IPS DF 6.9 (cell line): ENCODE results near the gene EXOC3L2.

ENCODE experiments used
- DNase-seq: peaks from one replicate; pipeline ENCODE4 v3.0.0-alpha.2; 2013; ENCODE audit warnings: low read depth, low spot score
- H3K27ac ChIP-seq: one replicate; pipeline ENCODE4 v1.5.1; 2013; ENCODE audit warnings: low read length, control low read depth
- H3K27me3 ChIP-seq: 2 replicates; pipeline ENCODE4 v1.6.1; 2013; ENCODE audit warnings: mild to moderate bottlenecking, low read length; ENCODE audit not compliant: control insufficient read depth, insufficient read depth
- H3K36me3 ChIP-seq: 2 replicates; pipeline ENCODE4 v1.6.1; 2013; ENCODE audit warnings: low read length; ENCODE audit not compliant: control insufficient read depth, insufficient read depth
- H3K4me1 ChIP-seq: 2 replicates; pipeline ENCODE4 v1.6.1; 2013; ENCODE audit warnings: low read length; ENCODE audit not compliant: control insufficient read depth, insufficient read depth
- H3K4me3 ChIP-seq: 2 replicates; pipeline ENCODE4 v1.5.1; 2013; ENCODE audit warnings: mild to moderate bottlenecking, low read length
- H3K9me3 ChIP-seq: 2 replicates; pipeline ENCODE4 v1.6.1; 2013; ENCODE audit warnings: low read length, inconsistent platforms; ENCODE audit not compliant: control insufficient read depth, insufficient read depth
- WGBS: extraction: QIAGEN DNeasy Blood & Tissue Kit; methylation state at CpG from one replicate; pipeline ENCODE4 v1.1.7; 2013; ENCODE audit warnings: mixed read lengths, missing lambda C conversion rate; ENCODE audit not compliant: insufficient read length, insufficient coverage; 5-methylcytosine and 5-hydroxymethylcytosine counted together

Gene EXOC3L2

DNA sequence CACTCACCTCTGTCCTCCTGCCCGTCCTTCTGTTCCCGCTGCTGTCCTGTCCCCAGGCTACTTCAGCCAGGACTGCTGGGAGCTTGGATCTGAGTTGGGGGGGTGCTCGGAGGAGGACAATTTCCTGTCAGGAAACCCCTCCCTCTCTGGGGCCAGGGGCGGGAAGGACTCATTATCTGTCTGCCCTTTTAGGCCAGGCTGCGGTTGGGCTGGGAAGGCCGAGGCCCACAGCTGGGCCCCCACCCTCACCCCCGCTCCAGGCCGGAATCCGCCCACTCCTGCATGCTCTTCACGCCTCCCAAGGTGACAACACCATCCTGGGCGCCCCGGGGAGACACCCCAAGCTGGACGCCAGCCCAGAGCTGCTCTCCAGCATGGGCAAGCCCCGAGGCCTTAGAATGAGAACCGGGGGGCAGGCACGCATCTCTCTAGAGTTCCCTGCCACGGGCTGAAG, at the start of gene EXOC3L2:
EXOC3L2 (minus strand) TSS at position 74 of the 454 bp plus-strand sequence. CDS start 6,362 bp downstream, outside the sequence.
- Histone ChIP-seq H3K27me3 (peaks cover 3% of the 10 kb centered on the region; the same call in 1 of the 2 replicates), H3K9me3 (no peaks in the 10 kb centered on the region), H3K27ac (no peak within 1 kb of the TSS), H3K36me3 (no peaks in the 10 kb centered on the region), H3K4me1 (no peaks in the 10 kb centered on the region), H3K4me3 (no peak within 1 kb of the TSS)
- no CpG with 5 or more reads among the region's 17 CpGs for WGBS
- DNase-seq: no peak

DNA sequence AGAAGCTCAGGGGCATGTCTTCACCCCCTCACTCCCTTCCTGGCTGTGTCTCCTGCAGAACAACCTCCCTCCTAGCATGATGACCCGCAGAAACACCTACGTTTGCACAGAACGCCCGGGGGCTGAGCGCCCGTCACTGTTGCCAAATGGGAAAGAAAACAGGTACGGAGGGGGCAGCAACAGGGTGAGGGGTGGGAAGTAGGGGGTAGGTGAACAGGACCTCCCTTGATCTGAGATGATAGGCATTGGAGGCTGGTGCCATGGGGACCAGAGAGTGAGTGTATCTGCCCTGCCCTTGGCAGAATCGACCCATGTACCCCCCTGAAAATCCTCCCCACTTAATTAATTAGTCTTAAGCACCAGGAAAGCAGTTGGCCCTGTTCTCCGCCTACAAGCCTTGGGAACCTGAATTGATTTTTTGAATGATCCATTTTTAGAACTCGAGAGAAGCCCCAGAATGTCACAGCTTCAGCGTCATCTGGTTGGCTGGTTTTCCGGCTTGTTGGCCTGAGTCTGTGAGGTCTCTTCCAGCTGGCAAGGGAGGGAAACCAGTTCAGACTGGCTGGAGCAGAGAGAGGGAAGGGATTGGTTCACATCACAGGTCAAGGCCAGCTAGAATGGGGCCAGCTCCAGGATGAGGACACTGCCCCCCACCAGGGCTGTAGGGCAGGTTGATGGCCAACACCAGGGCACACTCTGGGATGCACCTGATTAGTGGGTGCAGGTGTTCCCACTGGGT, 49.3 kb upstream of the EXOC3L2 start:
- Histone ChIP-seq H3K27me3 (no peaks in the 10 kb centered on the region), H3K9me3 (no peaks in the 10 kb centered on the region), H3K4me3 (no peak overlapping the region), H3K4me1 (no peaks in the 10 kb centered on the region), H3K27ac (no peak overlapping the region), H3K36me3 (0 out of 2 replicates have a peak, but pooled peaks cover 3% of the 10 kb centered on the region)
- no CpG with 5 or more reads among the region's 12 CpGs for WGBS
- no peak for DNase-seq

DNA sequence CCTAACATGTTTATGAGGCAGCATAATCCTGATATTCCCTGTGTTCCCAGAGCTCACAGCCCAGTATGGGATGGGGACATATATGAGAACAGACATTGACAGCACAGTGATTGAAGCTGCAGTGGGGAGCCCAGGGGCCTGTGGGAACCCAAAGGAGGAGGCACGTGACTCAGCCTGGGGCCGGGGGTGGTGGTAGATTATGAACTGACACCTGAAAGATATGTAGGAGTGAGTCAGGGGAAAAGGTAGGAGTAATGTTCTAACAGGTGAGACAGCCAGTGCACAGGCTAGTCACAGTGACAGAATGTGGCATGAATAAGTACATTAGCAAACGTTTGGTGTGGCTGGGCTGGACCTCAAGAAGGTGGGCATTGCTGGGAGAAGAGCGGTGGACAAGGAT, 48.5 kb upstream of the EXOC3L2 start:
- no CpG with 5 or more reads among the region's 4 CpGs for WGBS
- 0 out of 2 replicates have a peak, but pooled peaks cover 3% of the 10 kb centered on the region for H3K36me3 ChIP-seq

DNA sequence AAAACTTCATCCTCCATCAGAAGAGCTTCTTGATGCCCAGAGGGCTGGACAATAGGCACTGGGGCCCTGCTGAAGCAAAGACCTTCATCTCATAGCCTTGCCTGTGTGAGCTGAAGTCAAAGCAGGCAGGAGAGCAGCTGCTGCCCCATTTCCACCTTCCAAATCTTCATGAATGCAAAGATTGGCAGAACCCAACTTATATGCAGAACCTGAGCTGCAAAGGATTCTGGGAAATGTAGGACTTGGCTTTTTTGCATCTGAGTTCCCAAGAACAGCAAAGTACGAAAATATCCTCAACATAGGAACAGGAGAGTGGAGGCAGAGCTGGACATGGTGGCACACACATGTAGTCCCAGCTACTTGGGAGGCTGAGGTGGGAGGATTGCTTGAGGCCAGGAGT, 46.6 kb upstream of the EXOC3L2 start:
- H3K4me3 ChIP-seq: no peak overlapping the region
- H3K36me3 ChIP-seq: 0 out of 2 replicates have a peak, but pooled peaks cover 3% of the 10 kb centered on the region
- no CpG with 5 or more reads among the region's 1 CpG for WGBS
- no peaks in the 10 kb centered on the region for H3K9me3 ChIP-seq
- H3K27ac ChIP-seq: no peak overlapping the region
- H3K4me1 ChIP-seq: no peaks in the 10 kb centered on the region
- no peak for DNase-seq
- no peaks in the 10 kb centered on the region for H3K27me3 ChIP-seq

More for the DNA sequence above, 48.5 kb upstream of the EXOC3L2 start:
- Histone ChIP-seq H3K4me1 (no peaks in the 10 kb centered on the region), H3K4me3 (no peak overlapping the region), H3K27me3 (no peaks in the 10 kb centered on the region), H3K27ac (no peak overlapping the region), H3K9me3 (no peaks in the 10 kb centered on the region)
- no peak for DNase-seq

DNA sequence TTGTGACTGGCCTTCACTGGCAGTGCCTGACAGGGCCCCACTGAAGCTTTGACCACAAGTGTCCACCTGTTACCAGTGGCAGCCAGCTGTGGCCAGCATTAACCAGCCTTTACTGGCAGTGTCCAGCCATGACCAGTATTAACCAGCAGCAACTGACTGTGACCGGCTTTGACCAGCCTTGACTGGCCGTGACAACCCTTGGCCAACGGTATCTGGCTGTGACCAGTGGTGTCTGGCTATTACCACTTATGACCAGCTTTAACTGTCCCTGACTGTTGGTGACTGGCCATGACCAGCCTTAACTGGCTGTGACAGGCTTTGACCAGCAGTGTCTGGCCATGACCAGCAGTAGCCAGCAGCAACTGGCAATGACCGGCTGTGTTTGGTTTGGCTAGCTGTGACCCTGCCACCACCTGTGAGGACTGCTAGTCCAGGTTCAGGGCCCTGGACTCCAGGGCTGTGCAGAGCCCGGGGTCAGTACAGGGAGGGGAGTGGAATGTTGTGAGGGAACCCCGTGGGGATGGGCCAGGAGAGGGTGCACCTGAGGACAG, 45.2 kb upstream of the EXOC3L2 start:
- DNase-seq: no peak
- no peak overlapping the region for H3K4me3 ChIP-seq
- H3K36me3 ChIP-seq: 0 out of 2 replicates have a peak, but pooled peaks cover 3% of the 10 kb centered on the region
- WGBS: no CpG with 5 or more reads among the region's 6 CpGs
- no peaks in the 10 kb centered on the region for H3K4me1 ChIP-seq
- no peaks in the 10 kb centered on the region for H3K9me3 ChIP-seq
- H3K27me3 ChIP-seq: no peaks in the 10 kb centered on the region
- H3K27ac ChIP-seq: no peak overlapping the region

DNA sequence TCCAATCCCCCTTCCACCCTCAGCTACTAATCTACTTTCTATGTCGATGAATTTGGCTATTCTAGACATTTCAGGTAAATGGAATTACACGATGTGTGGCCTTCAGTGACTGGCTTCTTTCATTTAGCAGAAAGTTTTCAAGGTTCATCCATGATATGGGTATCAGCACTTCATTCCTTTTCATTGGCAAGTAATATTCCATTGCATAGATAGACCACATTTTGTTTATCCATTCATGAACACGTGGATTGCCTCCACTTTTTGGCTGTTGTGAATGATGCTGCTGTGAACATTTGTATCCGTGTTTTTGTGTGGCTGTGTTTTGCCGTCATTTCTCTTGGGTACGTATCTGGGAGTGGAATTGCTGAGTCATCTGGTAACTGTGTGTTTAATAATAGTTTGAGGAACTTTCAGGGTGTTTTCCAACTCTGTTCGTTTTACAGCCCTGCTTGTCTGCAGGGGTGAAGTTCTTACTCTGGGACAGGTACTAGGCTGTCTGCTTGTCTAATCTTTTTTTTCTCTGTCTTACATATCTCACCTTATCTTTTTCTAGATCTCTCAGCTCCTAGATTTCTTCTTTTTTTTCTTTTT, 38.3 kb upstream of the EXOC3L2 start:
- no CpG with 5 or more reads among the region's 7 CpGs for WGBS

DNA sequence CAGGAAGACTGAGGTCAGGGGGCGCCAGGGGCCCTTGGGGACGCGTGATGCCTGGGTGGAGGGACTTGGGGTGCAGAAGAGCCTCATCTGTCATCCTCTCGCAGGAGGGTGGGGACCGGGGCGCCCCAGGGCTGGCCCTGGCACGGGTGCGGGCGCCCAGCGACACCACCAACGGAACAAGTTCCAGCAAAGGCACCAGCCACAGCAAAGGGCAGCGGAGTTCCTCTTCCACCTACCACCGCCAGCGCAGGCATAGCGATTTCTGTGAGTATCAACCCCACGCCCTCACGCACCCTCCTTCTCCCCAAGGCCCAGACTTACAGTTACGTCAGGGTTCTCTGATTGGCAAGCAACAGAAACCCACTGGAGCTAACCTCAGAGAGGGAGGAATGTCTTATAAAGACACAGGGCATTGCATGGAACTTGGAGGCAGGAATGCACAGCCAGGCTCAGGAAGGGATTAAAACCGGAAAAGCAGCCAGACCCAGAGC, 35.3 kb upstream of the EXOC3L2 start:
- H3K4me1 ChIP-seq: no peaks in the 10 kb centered on the region; the same call in 1 of the 2 replicates
- H3K36me3 ChIP-seq: peaks cover 10% of the 10 kb centered on the region
- DNase-seq: no peak
- WGBS: no CpG with 5 or more reads among the region's 19 CpGs
- H3K9me3 ChIP-seq: no peaks in the 10 kb centered on the region
- no peak overlapping the region for H3K27ac ChIP-seq
- no peak overlapping the region for H3K4me3 ChIP-seq
- H3K27me3 ChIP-seq: no peaks in the 10 kb centered on the region

More for the DNA sequence above, 38.3 kb upstream of the EXOC3L2 start:
- Histone ChIP-seq H3K4me1 (no peaks in the 10 kb centered on the region), H3K36me3 (peaks cover 10% of the 10 kb centered on the region; the same call in 1 of the 2 replicates), H3K4me3 (no peak overlapping the region), H3K27ac (no peak overlapping the region), H3K27me3 (no peaks in the 10 kb centered on the region), H3K9me3 (no peaks in the 10 kb centered on the region)
- DNase-seq: no peak

DNA sequence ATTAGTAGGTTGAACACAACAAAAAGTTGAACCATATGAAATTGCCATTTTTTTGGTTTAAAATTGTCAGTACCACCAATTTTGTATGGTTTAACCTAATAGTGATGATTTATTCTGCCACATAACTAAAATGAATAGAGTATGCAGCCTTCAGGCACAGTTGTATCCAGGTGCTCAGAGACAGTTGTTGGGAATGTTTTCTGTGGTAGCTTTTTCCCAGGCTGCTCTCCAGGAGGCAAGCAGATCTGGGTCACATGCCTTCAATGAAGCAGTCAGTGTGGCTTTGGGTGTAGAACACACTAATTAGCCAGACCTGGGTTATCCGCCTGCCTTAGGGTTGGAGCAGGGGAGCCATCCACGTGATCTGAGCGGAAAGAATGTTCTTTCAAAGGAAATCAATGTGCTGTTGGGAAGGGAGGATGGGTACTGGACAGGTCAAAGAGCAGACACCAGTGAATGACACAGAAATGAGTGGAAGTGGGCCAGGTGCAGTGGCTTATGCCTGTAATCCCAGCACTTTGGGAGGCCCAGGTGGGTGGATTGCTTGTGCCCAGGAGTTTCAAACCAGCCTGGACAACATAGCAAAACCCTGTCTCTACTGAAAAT, 34.5 kb upstream of the EXOC3L2 start:
- Histone ChIP-seq H3K9me3 (no peaks in the 10 kb centered on the region), H3K27ac (no peak overlapping the region), H3K4me1 (no peaks in the 10 kb centered on the region; the same call in 1 of the 2 replicates), H3K4me3 (no peak overlapping the region), H3K36me3 (peaks cover 12% of the 10 kb centered on the region), H3K27me3 (no peaks in the 10 kb centered on the region)
- no peak for DNase-seq
- WGBS: no CpG with 5 or more reads among the region's 3 CpGs

DNA sequence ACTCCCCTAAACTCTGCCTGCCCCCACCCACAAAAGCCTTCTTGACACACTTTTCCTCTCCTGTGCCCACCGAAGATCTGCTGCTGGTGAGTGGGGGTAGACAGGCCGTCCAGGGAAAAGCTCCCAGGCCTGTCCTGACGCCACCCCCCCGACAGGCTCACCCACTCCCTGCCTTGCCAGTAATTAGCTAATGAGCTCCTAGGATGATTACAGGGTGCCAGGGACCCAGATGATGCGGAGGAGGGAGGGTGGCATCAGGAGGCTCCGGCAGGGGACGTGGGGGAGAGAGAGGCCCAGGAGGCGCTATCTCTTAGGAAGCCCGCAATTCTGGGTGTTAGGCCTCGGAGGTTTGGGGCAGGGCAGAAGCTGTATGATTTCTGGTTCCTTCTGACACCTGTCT, 32.9 kb upstream of the EXOC3L2 start:
- no peak for DNase-seq
- WGBS: no CpG with 5 or more reads among the region's 10 CpGs
- Histone ChIP-seq H3K4me1 (no peaks in the 10 kb centered on the region; the same call in 1 of the 2 replicates), H3K9me3 (no peaks in the 10 kb centered on the region), H3K4me3 (no peak overlapping the region), H3K27ac (no peak overlapping the region), H3K27me3 (no peaks in the 10 kb centered on the region), H3K36me3 (peaks cover 12% of the 10 kb centered on the region)

DNA sequence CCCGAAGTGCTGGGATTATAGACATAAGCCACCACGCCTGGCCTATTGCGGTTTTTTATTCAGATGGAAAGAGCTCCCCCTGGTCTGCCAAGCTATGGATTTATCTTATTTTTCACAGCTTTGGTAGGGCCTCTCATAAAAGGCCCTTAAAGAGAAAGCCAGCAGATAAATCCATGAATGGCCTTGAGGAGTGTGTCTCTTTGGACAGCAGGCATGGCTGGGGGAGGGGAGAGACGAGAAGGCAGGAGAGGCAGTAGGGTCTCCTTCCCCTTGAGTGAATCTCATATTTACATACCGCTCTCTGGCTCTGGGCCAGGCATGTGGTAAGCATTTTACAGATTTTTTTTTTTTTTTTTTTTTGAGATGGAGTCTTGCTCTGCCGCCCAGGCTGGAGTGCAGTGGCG, 31.1 kb upstream of the EXOC3L2 start:
- Histone ChIP-seq H3K4me1 (no peaks in the 10 kb centered on the region; the same call in 1 of the 2 replicates), H3K36me3 (peaks cover 12% of the 10 kb centered on the region), H3K9me3 (no peaks in the 10 kb centered on the region), H3K27ac (no peak overlapping the region), H3K27me3 (no peaks in the 10 kb centered on the region), H3K4me3 (no peak overlapping the region)
- DNase-seq: no peak
- WGBS: no CpG with 5 or more reads among the region's 7 CpGs
